Mammary epithelial cell (primary cell): ENCODE results near the gene OVOL3.

Experiments used
- EZH2 ChIP-seq: IDR thresholded peaks from 2 replicates; pipeline ENCODE4 v1.6.1; 2012; ENCODE audit warnings: low read length, inconsistent platforms, borderline replicate concordance
- TF ChIP-seq, protein P1 (sequence below), 2 donors: IDR thresholded peaks in 1 of 2; conservative IDR thresholded peaks in 1 of 2; 2 replicates each; pipeline ENCODE4 v1.5.1; 2011 to 2012; ENCODE audit warnings: inconsistent platforms in 2 of 2, low read length in 2 of 2, mild to moderate bottlenecking in 2 of 2, control low read depth in 1 of 2, low read depth in 1 of 2; ENCODE audit not compliant: insufficient read depth in 1 of 2; ENCODE audit errors: extremely low read depth in 1 of 2

DNA sequence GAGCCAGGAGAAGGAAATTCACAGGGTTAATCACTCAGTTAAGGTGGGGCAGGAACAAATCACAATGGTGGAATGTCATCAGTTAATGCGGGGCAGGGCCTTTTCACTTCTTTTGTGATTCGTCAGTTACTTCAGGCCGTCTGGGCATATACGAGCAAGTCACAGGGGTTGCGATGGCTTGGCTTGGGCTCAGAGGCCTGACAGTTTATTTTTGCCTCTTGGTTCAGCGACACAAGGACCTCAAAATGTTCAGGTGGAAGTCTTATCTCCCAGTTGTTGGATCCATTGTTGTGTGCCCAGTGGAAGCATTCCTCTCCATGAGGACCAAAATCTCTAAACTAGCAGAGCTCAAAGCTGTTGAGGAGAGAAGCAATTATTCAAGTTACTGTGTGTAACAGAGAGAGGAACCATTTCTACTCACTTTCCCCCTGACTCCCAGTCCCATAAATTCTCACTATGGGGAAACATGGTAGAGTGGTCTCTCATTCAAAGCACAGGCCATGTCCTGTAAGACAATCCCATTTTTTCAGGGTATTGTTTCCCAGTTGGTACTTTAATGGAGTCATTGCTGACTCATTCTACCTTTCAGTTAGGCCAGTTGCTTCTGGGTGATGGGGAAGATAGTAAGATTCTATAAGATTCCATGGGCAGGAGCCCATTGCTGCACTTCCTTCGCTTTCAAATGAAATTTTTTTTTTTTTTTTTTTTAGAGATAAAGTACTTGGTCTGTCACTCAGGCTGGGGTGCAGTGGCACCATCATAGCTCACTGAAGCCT, 50.1 kb downstream of the OVOL3 start:
- TF ChIP-seq, protein P1, sequence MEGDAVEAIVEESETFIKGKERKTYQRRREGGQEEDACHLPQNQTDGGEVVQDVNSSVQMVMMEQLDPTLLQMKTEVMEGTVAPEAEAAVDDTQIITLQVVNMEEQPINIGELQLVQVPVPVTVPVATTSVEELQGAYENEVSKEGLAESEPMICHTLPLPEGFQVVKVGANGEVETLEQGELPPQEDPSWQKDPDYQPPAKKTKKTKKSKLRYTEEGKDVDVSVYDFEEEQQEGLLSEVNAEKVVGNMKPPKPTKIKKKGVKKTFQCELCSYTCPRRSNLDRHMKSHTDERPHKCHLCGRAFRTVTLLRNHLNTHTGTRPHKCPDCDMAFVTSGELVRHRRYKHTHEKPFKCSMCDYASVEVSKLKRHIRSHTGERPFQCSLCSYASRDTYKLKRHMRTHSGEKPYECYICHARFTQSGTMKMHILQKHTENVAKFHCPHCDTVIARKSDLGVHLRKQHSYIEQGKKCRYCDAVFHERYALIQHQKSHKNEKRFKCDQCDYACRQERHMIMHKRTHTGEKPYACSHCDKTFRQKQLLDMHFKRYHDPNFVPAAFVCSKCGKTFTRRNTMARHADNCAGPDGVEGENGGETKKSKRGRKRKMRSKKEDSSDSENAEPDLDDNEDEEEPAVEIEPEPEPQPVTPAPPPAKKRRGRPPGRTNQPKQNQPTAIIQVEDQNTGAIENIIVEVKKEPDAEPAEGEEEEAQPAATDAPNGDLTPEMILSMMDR (conservative IDR thresholded peaks at IDR 0.05 in 1 of 2, IDR thresholded peaks at IDR 0.05 in 1 of 2; ENCODE audit: extremely low read depth in 1 of 2, insufficient read depth in 1 of 2, low read depth in 1 of 2, low read length in 2 of 2) = no peak
- TF ChIP-seq EZH2 = no peak
